ENCODE results near the gene CASP2.
"Not testable (repeated sequence)": the region's sequence is repeated elsewhere in the genome, so short reads cannot be mapped to it uniquely, and the experiment has no call there.

The CASP2 gene

GRCh38 chr7:143265017-143265693 lies 23.0 kb upstream of the CASP2 start:
- no peak for DNase-seq (ENCODE audit: low read depth)

- no peak for DNase-seq (ENCODE audit: low read depth)
These were observed 18.9 kb upstream of the CASP2 start for GRCh38 chr7:143269251-143269650.

DNA sequence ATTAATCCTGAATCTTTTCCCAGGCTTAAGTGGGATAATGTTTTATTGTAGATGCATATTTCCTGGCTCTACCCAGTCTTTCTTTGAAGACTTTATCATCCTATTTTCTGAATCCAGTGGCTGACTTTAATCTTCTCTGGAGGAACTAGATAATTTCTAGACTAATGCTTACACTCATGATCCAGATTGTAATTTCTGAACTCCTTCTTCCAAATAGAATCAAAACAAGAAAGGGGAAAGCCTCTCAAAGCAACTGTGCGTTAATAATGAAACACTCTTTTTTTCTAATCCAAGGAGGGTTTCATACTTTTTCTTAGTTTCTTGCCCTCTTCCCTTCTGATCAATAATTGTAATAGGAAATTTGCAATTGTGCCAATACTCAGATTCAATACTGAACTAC lies 16.9 kb upstream of the CASP2 start:
- DNase-seq (ENCODE audit: low read depth): no peak

GRCh38 chr7:143272871-143273270 lies 15.3 kb upstream of the CASP2 start:
- no peak for DNase-seq (ENCODE audit: low read depth)

DNA sequence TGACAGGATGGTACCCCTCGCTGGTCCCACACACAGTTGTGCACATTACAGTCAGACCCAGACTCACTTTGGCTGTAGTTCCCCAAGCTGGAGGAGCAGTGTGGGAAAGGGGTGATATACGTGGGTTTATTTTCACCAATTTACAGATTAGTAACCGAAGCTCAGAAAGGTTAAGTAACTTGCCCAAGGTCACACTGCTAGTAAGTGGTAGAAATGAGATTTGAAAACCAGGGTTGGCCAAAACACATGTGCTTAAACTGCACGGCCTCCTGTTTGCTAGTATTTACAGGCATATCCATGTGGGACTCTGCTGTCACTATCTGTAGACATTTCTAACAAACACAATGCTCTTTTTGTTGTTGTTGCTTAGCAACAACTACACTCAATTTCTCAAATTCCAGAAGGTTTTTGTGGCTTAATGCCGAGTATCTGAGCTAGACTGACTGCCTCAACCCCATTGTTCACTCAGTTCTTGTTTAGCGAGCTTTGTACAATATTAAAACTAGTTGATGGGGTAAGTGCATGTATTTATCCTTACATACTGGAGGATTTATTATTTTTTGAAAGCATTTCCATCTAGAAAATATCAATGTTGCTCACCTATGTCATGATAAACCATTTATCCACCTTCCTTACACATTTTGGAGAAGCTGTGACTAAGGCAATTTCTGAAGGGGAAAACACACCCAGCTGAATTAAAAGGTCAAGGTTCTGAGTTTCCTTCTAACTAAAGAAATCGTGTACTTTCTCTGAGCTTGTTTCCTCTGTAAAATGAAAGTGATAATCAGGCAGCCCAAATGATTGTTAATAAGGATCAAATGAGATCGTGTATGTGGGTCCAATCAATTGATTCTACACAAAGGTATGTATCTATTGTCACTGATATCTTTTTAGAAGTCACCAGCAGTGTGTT lies 8.7 kb upstream of the CASP2 start:
- peak; percentile 73 for DNase-seq (ENCODE audit: low read depth)

DNA sequence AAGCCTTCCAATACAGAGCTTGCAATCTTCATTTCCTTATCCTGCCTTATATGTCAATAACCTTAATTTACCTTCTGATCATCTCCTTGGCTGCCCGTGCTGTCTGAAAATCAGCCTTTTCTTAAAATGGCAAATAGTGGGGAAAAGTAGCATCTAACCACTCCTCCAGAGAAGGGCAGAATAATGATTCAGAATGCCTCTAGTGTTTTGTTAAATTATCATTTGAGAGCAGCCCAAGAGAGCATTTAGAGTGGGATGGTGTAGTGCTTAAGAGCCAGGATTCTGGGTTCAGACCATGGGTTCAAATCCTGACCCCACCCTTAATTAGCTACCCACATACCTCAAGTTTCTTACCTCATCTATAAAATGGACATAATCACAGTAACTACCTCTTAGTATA lies 8.0 kb upstream of the CASP2 start:
- DNase-seq (ENCODE audit: low read depth): no peak

DNA sequence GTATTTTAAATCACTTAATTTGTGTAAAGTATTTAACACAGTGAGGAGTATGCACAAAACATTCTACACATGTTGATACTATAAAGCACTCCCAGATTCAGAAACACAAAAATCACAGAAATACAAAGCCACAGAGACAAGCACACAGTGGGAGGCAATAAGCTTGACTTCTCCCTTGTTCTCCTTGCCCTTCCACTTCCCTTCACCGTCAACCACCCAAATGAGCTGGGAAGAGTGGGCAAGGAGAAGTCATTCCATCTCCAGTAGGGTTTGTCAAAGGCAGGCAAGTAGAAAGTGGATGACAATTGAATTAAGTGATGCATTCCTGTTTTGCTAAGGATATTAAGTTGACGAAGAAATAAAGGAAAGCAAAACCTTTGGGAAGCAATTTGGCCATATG lies 7.6 kb upstream of the CASP2 start:
- DNase-seq (ENCODE audit: low read depth): no peak

DNA sequence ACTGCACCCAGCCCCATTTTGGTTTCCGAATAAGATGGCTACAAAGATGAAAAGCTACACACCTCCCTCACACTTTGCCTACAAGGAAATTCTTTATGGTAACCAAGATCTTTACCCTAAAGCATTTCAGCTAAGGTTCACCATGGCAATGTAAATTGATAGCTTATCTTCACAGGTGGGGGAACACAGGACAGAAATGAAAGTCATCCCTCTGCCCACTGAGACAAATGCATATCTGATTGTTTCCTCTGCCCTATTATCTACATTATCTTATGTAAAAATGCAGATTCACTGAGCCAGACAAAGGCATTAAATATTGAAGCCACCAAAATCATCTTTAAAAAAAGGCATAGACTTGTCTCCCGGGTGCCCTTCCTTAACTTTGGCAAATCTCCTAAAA lies 6.6 kb upstream of the CASP2 start:
- no peak for DNase-seq (ENCODE audit: low read depth)

- DNase-seq (ENCODE audit: low read depth): no peak
These were observed 6.0 kb upstream of the CASP2 start for GRCh38 chr7:143282124-143282523.

DNA sequence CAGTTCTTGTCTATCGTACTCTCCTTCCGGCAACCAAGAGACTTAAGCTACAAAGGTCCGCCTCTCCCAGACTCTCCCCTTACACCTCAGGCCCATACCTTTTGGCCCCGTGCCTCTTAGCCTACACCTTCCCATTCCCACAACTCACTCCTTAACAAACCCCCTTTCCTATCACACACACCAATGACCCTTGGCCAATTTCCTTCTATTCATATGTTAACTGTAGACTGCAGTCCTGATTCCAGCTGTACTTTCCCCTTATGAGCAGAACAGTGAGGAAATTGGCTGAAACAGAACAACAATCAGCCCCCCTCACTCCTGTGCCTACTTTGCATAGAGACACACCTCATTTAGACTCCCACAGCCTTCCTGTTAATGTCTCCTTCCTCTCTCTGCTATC lies 4.8 kb upstream of the CASP2 start:
- no peak for DNase-seq (ENCODE audit: low read depth)

DNA sequence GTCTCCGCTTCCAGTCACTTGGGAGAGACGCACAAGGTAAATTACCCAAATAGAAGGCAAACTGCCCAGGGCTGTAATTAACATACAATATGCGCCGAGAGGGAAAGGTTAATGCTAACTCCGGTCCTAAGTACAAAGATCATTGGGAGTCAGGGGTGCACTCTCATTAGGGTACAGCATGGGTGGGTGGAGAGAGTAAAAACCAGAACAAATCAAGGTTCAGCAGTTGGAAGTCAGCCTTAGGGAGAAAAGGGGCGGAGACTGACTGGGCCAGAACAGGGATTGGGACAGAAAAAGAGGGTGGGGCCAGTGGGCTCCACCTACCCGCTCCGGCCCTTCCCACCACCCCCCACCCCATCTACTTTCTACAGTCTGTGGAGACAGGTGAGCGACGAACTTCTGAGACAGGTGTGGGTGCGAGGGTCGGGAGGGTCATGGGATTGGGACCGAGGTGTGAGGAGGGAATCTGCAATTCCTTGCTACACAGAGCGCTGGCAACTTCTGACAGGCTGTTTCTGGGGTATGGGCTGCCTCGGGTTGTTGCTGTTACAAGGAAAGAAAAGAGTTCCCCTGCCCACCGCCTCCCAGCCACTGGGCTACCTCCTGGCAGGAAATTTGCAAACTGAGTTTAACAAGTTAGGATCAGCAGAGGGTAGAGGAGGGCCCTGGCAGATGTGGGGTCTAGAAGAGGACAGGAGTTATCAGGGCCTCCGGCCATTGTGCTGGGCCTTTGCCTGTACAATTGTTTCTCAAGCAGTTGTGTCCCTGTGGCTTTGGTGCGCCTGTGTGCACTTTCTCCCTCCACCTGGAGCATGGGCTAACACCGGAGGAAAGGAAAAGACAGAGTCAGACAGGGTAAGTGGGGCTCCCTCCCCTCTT lies 3.3 kb upstream of the CASP2 start, which contains the start of gene TMEM139:
TMEM139 (plus strand) TSS at position 368 of the 879 bp plus-strand sequence. CDS start 1,000 bp downstream, outside the sequence.
- DNase-seq (ENCODE audit: low read depth): no peak

DNA sequence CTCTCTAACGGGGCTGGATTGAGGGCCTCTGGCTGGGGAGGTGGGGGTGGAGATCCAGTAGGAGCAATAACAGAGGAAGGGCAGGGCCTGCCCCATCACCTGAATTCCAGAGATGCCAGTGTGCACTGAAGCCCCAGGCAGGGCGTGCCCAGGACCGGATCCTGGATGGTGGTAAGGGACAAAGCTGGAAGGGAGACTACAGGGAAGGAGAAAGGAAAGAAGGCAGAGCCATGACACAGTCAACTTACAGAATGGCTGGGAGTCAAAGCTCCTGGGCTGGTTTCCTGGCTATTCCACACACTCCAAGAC lies 2.7 kb upstream of the CASP2 start:
- no peak for DNase-seq (ENCODE audit: low read depth)

DNA sequence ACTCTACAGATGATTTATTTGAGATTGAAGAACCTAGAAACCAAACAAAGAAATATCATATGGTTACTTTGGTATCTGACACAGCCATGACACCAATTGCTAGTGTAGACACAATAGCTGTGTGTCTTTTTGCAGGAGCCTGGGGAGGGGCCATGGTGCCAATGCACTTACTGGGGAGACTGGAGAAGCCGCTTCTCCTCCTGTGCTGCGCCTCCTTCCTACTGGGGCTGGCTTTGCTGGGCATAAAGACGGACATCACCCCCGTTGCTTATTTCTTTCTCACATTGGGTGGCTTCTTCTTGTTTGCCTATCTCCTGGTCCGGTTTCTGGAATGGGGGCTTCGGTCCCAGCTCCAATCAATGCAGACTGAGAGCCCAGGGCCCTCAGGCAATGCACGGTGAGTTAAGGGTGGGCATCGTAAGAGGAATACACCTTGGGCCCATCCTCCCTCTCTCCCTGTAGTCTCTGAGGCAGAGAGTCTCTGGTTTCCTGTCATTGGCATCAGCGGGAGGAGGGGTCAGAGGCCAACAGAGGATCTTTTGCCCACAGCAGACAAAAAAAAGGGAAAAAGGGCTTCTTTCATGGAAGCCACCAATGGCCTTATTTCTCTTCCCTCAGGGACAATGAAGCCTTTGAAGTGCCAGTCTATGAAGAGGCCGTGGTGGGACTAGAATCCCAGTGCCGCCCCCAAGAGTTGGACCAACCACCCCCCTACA lies 2.2 kb upstream of the CASP2 start:
- DNase-seq (ENCODE audit: low read depth): no peak

DNA sequence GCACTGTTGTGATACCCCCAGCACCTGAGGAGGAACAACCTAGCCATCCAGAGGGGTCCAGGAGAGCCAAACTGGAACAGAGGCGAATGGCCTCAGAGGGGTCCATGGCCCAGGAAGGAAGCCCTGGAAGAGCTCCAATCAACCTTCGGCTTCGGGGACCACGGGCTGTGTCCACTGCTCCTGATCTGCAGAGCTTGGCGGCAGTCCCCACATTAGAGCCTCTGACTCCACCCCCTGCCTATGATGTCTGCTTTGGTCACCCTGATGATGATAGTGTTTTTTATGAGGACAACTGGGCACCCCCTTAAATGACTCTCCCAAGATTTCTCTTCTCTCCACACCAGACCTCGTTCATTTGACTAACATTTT lies 1.6 kb upstream of the CASP2 start:
- no peak for DNase-seq (ENCODE audit: low read depth)

DNA sequence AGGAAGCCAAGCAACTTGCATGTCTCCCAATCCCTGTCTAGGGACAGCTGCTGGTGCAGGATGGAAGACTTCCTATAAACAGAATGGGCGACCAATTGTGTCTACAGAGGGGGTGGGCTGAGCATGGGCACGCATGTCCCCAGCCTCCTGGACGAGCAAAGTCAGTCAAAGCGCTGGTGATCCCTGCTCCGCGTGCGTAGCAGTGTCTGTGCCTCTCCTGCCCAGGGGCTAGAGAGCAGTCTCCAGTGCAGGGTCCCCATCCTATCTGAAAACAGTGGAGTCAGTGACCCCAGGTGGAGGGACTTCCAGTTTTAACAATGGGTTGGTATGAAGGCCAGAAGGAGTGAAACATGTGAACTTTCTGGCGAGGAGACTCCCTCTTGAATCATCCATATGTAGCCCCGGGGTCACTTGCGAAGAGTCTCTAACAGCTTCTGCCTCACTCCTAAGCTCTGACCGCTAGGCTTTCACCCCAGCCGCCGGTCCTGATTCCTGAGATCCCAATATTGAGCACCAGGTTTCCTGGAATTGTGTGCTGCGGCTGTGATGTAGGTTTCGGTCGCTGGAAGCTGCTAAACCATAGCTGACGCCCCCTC lies 714 bp upstream of the CASP2 start:
- DNase-seq (ENCODE audit: low read depth): no peak

- DNase-seq (ENCODE audit: low read depth): no peak
These were observed 685 bp downstream of the CASP2 start for GRCh38 chr7:143288836-143289235.

DNA sequence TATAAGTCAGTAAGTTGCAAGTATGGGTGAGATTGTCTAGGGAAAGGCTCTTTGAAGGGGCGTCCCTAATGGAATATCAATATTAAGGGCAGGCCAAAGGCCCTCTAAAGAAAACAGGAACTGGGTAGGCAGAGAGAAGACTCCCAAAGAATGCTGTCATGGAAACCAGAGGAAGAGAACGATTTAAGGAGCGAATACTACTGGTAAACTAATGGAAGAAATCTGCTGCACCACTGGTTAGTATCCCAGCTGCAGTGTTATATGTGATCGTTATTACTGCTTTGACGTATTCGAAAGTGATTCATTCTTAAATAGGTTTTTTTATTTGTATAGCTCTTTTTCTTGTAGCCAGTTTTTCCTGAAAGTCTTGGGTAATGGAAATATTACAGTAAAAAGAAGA lies 1.3 kb downstream of the CASP2 start:
- no peak for DNase-seq (ENCODE audit: low read depth)

DNA sequence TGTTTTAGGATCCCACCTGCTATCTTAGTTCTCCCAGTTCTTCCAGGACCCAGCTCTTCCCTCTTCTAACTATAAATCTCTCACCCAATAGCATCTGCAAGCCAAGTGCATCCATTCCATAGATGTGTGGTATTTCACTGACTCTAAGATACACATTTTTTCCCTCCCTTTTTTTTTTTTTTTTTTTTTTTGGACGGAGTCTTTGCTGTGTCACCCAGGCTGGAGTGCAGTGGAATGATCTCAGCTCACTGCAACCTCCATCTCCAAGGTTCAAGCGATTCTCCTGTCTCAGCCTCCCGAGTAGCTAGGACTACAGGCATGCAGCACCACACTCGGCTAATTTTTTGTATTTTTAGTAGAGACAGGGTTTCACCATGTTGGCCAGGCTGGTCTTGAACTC lies 1.7 kb downstream of the CASP2 start:
- DNase-seq (ENCODE audit: low read depth): not testable (repeated sequence)

GRCh38 chr7:143290293-143290692 lies 2.1 kb downstream of the CASP2 start:
- DNase-seq (ENCODE audit: low read depth): no peak

DNA sequence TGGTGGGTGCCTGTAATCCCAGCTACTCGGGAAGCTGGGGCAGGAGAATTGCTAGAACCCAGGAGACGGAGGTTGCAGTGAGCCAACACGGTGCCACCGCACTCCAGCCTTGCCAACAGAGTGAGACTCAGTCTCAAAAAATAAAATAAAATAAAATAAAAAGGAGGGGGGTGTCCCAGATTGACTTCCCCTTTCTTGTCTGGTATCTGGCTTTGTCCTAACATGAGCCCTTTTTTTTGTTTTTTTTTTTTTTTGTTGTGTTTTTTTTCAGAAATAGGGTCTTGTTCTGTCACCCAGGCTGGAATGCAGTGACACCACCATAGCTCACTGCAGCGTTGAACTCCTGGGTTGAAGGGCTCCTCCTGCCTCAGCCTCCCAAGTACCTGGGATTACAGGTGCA lies 4.7 kb downstream of the CASP2 start:
- no peak for DNase-seq (ENCODE audit: low read depth)

DNA sequence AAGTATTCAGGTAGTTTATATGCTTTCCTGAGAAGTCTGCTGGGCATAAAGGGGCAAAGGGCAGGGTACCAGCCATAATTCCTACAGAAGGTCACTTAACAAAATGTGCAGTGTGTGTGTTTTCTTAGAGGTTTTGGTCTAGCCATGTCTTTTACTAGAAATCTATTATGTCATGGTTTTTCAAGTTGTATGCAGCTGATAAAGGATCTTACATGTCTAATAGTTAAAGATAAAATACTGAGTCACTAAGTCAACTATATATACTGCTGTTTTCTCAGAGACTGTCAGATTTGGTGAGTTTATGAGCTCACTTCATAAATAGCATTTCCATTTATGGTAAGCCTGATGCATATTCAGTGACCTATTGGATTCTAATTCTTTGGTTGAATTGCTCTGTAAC lies 7.7 kb downstream of the CASP2 start:
- no peak for DNase-seq (ENCODE audit: low read depth)

DNA sequence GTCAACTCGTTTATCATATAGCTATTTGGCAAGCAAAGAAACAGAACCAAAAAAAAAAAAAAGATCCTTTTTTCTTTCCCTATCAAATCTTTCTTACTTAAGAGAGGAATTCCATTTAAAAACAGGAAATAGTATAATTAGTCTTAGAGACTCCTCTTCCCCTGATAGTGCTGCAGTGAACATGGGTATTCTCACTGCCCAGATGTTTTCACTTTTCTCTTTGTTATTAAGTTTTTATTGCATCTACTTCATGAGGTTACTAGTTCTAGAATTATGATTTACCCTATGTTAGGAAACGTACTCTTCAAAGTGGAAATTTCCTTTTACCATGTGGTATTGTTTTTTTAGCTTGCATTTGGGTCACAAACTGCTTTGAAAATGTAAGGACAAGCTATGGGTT lies 8.5 kb downstream of the CASP2 start:
- DNase-seq (ENCODE audit: low read depth): no peak
